GM12865 (cell line): Measurements from ENCODE around the gene C19orf44.
"Not testable (repeated sequence)": the region's sequence is repeated elsewhere in the genome, so short reads cannot be mapped to it uniquely, and the experiment has no call there.

Experiments
- DNase-seq: peaks from one replicate; pipeline ENCODE4 v3.0.0; 2010; ENCODE audit warnings: low read depth
- H3K4me3 ChIP-seq: 2 replicates; pipeline ENCODE4 v1.5.1; 2011; ENCODE audit warnings: mild to moderate bottlenecking, low read depth, low read length, control low read depth
- TF ChIP-seq, protein P1 (sequence below): IDR thresholded peaks from 2 replicates; pipeline ENCODE4 v1.5.1; 2011; ENCODE audit warnings: low read length, control low read depth, low read depth, inconsistent platforms; ENCODE audit not compliant: insufficient read depth; ENCODE audit errors: missing control alignments

C19orf44 gene

DNA sequence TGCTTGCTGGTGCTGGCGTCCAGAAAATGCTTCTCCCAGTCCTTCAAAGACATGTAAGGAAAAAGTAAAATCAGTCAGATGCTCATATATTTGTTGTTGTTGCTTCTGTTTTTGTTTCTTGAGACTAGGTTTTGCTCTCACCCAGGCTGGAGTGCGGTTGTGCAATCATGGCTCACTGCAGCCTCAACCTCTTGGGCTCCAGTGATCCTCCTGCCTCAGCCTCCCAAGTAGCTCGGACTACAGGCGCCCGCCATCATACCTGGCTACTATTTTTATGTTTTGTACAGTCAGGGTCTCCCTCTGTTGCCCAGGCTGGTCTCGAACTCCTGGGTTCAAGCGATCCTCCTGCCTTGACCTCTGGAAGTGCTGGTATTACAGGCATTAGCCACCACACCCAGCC lies 13.4 kb upstream of the C19orf44 start:
- DNase-seq, result no peak
- H3K4me3 ChIP-seq, result no peak overlapping the region
- TF ChIP-seq, protein P1, sequence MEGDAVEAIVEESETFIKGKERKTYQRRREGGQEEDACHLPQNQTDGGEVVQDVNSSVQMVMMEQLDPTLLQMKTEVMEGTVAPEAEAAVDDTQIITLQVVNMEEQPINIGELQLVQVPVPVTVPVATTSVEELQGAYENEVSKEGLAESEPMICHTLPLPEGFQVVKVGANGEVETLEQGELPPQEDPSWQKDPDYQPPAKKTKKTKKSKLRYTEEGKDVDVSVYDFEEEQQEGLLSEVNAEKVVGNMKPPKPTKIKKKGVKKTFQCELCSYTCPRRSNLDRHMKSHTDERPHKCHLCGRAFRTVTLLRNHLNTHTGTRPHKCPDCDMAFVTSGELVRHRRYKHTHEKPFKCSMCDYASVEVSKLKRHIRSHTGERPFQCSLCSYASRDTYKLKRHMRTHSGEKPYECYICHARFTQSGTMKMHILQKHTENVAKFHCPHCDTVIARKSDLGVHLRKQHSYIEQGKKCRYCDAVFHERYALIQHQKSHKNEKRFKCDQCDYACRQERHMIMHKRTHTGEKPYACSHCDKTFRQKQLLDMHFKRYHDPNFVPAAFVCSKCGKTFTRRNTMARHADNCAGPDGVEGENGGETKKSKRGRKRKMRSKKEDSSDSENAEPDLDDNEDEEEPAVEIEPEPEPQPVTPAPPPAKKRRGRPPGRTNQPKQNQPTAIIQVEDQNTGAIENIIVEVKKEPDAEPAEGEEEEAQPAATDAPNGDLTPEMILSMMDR, result no peak

DNA sequence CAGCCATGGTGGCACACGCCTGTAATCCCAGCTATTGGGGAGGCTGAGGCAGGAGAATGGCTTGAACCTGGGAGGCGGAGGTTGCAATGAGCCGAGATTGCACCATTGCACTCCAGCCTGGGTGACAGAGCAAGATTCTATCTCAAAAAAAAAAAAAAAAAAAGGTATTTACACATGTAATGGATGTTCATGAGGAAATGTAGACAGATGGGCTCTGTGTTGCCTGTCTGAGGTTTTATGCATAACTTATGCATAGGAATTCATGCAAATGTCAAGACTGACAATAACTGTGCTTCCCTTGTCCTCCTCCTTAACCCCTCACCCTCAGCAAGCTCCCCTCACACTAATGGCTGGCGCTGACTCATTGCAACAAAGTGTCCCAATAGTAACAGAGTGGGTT lies 9.7 kb upstream of the C19orf44 start:
- not testable (repeated sequence) for DNase-seq, H3K4me3 ChIP-seq

- TF ChIP-seq, protein P1, result no peak
- DNase-seq, result no peak
- peak overlapping the region; percentile 75 for H3K4me3 ChIP-seq
Measured at GRCh38 chr19:16496613-16496983, 404 bp downstream of the C19orf44 start.

- DNase-seq, result no peak
- TF ChIP-seq, protein P1, result no peak
- H3K4me3 ChIP-seq, result peak overlapping the region; percentile 75
Measured at GRCh38 chr19:16497042-16497441, 848 bp downstream of the C19orf44 start.

- no peak overlapping the region for H3K4me3 ChIP-seq
- DNase-seq, result no peak
- TF ChIP-seq, protein P1, result no peak
Measured at GRCh38 chr19:16497837-16498236, 1.6 kb downstream of the C19orf44 start.

DNA sequence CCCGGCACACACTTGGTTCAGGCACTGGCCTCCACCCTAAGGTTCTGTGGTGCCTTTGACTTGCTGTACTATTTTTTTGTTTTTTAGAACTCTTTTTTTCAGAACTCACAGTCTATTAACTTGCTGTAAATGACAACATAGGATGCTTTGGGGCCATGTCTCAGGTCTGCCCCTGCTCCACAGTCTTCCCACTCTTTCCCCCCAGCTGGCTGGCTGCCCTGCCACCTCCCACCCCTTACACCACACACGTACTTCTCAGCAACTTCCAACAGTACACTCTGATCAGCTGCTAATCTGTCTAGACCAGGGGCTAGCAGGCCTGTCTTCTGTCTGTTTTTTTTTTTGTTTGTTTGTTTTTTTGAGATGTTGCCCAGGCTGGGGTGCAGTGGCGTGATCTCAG lies 8.1 kb downstream of the C19orf44 start:
- no peak for DNase-seq
- no peak overlapping the region for H3K4me3 ChIP-seq
- TF ChIP-seq, protein P1, result no peak

- not testable (repeated sequence) for H3K4me3 ChIP-seq, DNase-seq
Measured at GRCh38 chr19:16506161-16506560, 10.0 kb downstream of the C19orf44 start.

GRCh38 chr19:16506961-16507360 lies 10.8 kb downstream of the C19orf44 start:
- TF ChIP-seq, protein P1, result no peak
- no peak for DNase-seq
- no peak overlapping the region for H3K4me3 ChIP-seq
